Activated CD4-positive, alpha-beta T cell treated with anti-CD3 and anti-CD28 coated beads, Interleukin-2, amount 10 ng/mL, durations not matched to agents 24 days and 14 days (primary cell): ENCODE results near the gene IFITM1. TPM values are rescaled to one million over a fixed set of nuclear protein-coding genes. Genes with fewer than 3 reads are reported as not detected.
"Not testable (repeated sequence)": the region's sequence is repeated elsewhere in the genome, so short reads cannot be mapped to it uniquely, and the experiment has no call there.

ENCODE experiments used
- DNase-seq: peaks from one replicate; pipeline ENCODE4 v3.0.0; 2022
- H3K27ac Mint-ChIP-seq: one replicate; pipeline ENCODE4 v1.8.0; 2022; ENCODE audit warnings: mild to moderate bottlenecking, mixed read lengths
- H3K27me3 Mint-ChIP-seq: one replicate; pipeline ENCODE4 v1.8.0; 2022; ENCODE audit warnings: mixed read lengths
- H3K36me3 Mint-ChIP-seq: one replicate; pipeline ENCODE4 v1.8.0; 2022; ENCODE audit warnings: low read depth, mild to moderate bottlenecking, mixed read lengths
- H3K4me1 Mint-ChIP-seq: one replicate; pipeline ENCODE4 v1.8.0; 2021; ENCODE audit warnings: mixed read lengths
- H3K4me3 Mint-ChIP-seq: one replicate; pipeline ENCODE4 v1.8.0; 2022; ENCODE audit warnings: mild to moderate bottlenecking, moderate library complexity, mixed read lengths
- H3K9me3 Mint-ChIP-seq: one replicate; pipeline ENCODE4 v1.8.0; 2021; ENCODE audit warnings: mixed read lengths
- intact Hi-C: fragments of 100-400 bp; cut with micrococcal nuclease; formaldehyde crosslinking; loops from one replicate; pipeline ENCODE4 v1.15.1; 2023
- total RNA-seq: library from RNA; stranded (reverse); gene quantifications from 2 replicates; pipeline ENCODE4 v1.2.3, GENCODE V29; 2022

IFITM1 gene
- total RNA-seq, 1 donor from 2014 or later: 241 TPM

DNA sequence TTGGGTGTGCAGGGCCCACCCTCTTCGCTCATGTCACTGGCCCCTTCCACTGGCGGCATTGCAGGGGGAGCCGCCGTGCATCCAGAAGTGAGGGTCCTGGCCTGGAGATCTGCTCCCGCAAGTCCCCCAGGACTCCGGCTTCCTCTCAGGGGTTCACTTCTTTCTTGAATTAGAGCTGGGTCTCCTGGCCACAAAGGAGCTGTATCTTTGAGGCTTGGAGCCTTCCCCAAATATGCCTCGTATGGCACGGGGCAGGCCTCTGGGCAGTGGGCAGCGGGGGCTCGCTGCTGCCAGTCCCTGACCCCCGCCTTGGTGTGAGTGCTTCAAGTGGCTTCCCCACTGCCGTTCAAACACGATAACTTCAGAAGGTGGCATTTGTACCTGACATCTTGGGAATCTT is 14.2 kb downstream of the IFITM1 start:
- Mint-ChIP-seq H3K4me3 (no peak overlapping the region), H3K4me1 (peaks cover 58% of the 10 kb centered on the region), H3K27me3 (no peaks in the 10 kb centered on the region), H3K27ac (peak overlapping the region; percentile 41), H3K36me3 (peaks cover 3% of the 10 kb centered on the region), H3K9me3 (no peaks in the 10 kb centered on the region)
- peak; percentile 58 for DNase-seq
- intact Hi-C loops: no loop called here

DNA sequence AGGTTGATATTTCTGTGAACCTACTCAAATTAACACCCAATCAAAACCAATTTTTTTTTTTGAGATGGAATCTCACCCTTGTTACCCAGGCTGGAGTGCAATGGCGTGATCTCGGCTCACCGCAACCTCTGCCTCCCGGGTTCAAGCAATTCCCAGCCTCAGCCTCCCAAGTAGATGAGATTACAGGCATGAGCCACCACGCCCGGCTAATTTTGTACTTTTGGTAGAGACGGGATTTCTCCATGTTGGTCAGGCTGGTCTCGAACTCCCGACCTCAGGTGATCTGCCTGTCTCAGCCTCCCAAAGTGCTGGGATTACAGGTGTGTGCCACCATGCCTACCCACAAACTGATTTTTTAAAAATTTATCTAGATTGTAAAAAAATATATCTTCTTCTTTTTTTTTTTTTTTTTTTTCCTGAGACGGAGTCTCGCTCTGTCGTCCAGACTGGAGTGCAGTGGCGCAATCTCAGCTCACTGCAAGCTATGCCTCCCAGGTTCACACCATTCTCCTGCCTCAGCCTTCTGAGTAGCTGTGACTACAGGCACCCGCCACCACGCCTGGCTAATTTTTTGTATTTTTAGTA is 14.8 kb downstream of the IFITM1 start:
- intact Hi-C loops, H3K9me3 Mint-ChIP-seq, H3K27me3 Mint-ChIP-seq, H3K36me3 Mint-ChIP-seq: not testable (repeated sequence)
- peak; percentile 54 for DNase-seq
- H3K4me3 Mint-ChIP-seq: peak overlapping the region; percentile 69
- H3K27ac Mint-ChIP-seq: peak overlapping the region; percentile 85
- peaks cover 58% of the 10 kb centered on the region for H3K4me1 Mint-ChIP-seq

DNA sequence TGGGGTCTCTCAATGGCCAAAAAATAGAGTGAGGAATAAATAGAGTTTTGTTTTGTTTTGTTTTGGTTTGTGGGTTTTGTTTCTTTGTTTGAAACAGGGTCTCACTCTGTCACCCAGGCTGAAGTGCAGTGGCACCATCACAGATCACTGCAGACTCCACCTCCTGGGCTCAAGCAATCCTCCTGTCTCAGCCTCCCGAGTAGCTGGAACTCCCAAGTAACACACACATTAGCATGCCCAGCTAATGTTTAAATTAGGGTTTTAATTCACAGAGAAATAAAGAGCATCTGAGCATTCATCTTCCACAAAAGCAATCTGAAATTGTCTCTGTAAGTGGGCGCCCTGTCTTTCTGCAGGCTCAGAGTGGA is 16.0 kb downstream of the IFITM1 start:
- H3K4me1 Mint-ChIP-seq: peaks cover 48% of the 10 kb centered on the region
- intact Hi-C loops: no loop called here

DNA sequence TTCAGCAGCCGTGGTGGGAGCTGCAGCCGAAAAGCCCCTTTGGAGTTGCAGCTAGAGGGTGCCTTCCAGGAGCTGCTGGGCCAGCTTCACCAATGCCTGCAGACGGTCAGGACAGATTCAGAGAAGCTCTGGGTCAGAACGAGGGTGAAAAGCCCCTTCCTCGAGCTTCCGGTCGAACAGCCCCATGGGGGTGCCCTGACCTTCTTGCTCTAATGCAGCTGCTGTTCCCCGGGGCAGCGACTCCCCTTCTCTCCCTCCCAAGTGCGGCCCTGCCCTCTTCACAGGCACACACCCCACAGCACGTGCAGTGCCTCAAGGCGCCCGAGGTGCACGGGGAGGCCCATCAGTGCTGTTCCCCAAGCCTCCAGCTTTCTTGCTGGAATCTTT is 16.5 kb downstream of the IFITM1 start:
- peak overlapping the region; percentile 69 for H3K4me3 Mint-ChIP-seq
- DNase-seq: no peak
- no peaks in the 10 kb centered on the region for H3K9me3 Mint-ChIP-seq
- H3K4me1 Mint-ChIP-seq: peaks cover 47% of the 10 kb centered on the region
- intact Hi-C loops: no loop called here
- no peaks in the 10 kb centered on the region for H3K27me3 Mint-ChIP-seq
- H3K36me3 Mint-ChIP-seq: peaks cover 3% of the 10 kb centered on the region
- peak overlapping the region; percentile 20 for H3K27ac Mint-ChIP-seq

More for the DNA sequence above, 16.0 kb downstream of the IFITM1 start:
- Mint-ChIP-seq H3K36me3 (peaks cover 3% of the 10 kb centered on the region), H3K4me3 (peak overlapping the region; percentile 69), H3K27me3 (no peaks in the 10 kb centered on the region), H3K27ac (peak overlapping the region; percentile 85), H3K9me3 (no peaks in the 10 kb centered on the region)
- DNase-seq: peak; percentile 59

DNA sequence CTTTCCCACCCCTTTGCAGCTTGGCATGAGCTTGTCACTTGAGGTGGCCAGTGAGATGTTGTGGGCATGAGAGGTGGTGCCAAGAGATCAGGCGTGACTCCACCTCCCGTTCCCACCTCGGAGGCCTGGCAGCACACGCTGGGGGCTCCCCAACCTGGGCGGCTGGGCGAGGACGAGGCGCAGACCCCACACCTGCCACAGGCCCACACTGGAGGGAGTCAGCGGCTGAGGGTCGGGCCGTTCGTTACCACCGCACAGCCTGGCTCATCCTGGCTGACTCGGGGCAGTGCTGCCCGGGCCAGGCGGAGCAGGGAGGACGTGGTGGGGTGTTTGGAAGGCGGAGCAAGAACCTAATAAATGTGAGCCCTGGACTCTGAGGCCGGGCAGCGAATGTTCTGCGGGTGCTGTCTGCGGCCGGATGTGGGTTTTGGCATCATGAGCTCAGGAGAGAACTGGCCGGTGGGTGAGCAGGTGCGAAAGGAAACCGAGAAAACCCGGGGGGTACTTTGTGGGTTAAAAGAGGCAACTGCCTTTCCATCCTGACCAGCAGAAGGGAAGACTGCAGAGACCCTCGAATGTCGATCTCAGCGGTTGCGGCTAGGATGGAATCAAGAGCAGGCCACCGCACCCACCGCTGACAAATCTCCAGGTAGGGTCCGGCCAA is 17.0 kb downstream of the IFITM1 start:
- intact Hi-C loops: no loop called here
- H3K27me3 Mint-ChIP-seq: no peaks in the 10 kb centered on the region
- peak overlapping the region; percentile 53 for H3K4me3 Mint-ChIP-seq
- peak overlapping the region; percentile 43 for H3K27ac Mint-ChIP-seq
- H3K4me1 Mint-ChIP-seq: peaks cover 50% of the 10 kb centered on the region
- peaks cover 3% of the 10 kb centered on the region for H3K36me3 Mint-ChIP-seq
- no peaks in the 10 kb centered on the region for H3K9me3 Mint-ChIP-seq
- peak; percentile 75 for DNase-seq

DNA sequence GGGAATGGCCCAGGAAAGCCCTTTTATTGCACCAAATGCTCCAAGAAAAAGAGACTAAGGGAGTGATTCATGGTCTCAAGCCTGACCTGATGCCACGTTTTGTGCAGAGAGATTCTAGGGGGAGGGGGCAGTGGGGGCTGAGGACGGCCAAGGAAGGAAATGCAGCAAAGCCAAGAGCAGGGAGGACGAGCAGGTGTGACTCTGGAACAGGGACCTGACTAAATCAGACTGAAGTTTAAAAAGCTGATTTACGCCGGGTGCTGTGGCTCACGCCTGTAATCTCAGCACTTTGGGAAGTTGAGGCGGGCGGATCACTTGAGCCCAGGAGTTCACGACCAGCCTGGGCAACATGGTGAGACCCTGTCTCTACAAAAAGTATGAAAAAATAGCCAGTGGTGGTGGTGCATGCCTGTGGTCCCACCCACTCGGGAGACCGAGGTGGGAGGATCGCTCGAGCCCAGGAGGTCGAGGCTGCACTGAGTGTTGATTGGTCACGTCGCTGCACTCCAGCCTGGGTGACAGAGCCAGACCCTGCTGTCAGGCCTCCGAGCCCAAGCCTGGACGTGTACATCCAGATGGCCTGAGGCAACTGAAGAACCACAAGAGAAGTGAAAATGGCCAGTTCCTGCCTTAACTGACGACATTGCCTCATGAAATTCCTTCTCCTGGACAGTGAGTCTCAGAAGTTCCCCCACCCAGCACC is 17.7 kb downstream of the IFITM1 start:
- Mint-ChIP-seq H3K4me1 (peaks cover 47% of the 10 kb centered on the region), H3K27me3 (no peaks in the 10 kb centered on the region), H3K4me3 (peak overlapping the region; percentile 53), H3K27ac (peak overlapping the region; percentile 43), H3K9me3 (no peaks in the 10 kb centered on the region), H3K36me3 (peaks cover 3% of the 10 kb centered on the region)
- intact Hi-C loops: no loop called here
- peak; percentile 53 for DNase-seq

DNA sequence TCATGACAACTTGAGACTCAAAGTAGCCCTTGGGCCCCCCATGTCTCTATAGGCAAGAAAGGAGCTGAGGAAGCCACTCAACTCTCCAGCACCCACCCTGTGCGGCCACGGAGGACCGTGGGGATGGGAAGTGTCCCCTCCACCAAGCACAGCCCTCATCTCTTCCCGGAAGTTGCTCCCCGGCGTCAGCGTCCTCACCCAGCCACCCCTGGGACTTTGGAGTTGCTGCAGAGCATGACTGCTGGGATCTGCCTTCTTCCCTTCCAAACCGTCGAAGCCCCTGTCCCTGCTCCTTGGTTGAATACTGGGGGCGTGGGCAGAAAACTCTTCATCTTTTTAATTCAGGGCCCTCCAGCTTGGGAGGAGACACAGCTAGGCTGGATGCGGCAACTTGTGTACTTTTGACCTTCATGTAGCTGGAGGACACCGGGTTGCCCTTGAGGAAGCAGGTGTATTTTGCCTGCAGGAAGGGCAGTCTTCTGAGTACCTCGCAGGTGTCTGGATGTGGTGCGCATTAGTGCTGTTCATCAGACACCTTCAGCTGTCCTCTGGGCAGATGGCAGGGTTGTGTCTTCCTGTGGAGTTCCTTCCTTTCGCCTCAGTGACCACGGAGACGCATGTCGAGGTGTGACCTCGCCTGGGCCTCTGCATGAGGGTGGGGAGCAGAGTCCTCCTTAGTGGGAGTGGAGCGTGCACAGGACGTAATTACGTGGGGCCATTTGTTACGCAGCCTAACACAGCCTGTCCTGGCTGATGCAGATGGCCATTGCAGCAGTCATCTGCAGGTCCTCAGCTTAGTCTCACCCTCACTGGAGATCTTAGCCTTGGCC is 19.0 kb downstream of the IFITM1 start:
- Mint-ChIP-seq H3K27ac (no peak overlapping the region), H3K4me1 (peaks cover 44% of the 10 kb centered on the region), H3K9me3 (no peaks in the 10 kb centered on the region)

DNA sequence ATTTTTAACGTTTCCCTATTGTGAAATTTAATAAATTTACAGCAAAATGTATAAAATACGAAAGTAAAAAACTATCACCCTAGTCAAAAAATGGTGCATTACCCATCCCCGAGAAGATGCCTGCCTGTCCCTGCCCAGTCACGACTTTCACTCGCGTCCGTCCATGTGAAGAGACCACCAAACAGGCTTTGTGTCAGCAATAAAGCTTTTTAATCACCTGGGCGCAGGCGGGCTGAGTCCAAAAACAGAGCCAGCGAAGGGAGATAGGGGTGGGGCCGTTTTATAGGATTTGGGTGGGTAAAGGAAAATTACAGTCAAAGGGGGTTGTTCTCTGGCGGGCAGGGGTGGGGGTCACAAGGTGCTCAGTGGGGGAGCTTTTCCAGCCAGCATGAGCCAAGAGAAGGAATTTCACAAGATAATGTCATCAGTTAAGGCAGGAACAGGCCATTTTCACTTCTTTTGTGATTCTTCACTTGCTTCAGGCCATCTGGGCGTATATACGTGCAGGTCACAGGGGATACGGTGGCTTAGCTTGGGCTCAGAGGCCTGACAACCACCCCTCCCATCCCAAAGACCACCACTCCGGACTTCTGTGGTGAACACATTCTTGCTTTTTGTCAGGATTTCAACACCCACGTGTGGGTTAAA is 19.9 kb downstream of the IFITM1 start:
- not testable (repeated sequence) for DNase-seq

More for the DNA sequence above, 19.0 kb downstream of the IFITM1 start:
- no peak for DNase-seq
- Mint-ChIP-seq H3K27me3 (no peaks in the 10 kb centered on the region), H3K36me3 (peaks cover 3% of the 10 kb centered on the region), H3K4me3 (no peak overlapping the region)
- intact Hi-C loops: no loop called here

DNA sequence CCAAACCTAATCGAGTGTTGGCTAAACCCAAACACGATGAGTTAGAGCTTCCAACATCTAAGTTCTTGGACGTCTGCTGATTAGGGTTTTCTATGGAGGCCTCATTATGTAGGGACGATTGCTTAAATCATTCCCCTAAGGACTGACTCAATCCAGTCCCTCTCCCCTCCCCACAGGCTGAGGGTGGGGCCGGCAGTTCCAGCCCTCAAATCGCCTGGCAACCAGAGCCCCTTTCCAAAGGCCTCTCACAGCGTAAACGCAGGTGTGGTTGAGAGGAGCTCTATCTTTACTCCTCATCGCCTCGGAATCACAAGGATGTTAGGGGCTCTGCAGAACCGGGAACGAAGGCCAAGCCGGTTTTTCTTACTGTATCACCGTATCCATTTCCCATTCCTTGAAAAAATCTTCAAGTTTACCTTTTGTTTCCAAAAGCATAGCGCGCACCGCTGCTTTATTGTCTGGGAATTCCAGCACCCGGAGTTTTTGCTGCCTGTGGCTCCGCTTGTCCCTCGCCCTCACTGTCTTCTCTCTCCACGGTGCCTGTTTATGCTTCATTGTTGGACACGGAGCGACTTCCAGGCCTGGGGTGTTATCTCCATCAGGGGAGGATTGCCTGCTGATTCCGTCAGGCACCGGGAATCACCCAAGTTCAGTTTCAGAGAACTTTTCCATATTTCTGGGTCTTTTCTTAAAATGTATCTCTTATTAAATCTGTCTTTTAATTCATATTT is 20.6 kb downstream of the IFITM1 start:
- intact Hi-C loops: no loop called here
- no peak overlapping the region for H3K4me3 Mint-ChIP-seq
- no peaks in the 10 kb centered on the region for H3K27me3 Mint-ChIP-seq
- H3K27ac Mint-ChIP-seq: no peak overlapping the region
- peaks cover 36% of the 10 kb centered on the region for H3K4me1 Mint-ChIP-seq
- H3K9me3 Mint-ChIP-seq: no peaks in the 10 kb centered on the region
- no peak for DNase-seq
- H3K36me3 Mint-ChIP-seq: peaks cover under 1% of the 10 kb centered on the region

More for the DNA sequence above, 19.9 kb downstream of the IFITM1 start:
- intact Hi-C loops, H3K4me3 Mint-ChIP-seq, H3K9me3 Mint-ChIP-seq, H3K36me3 Mint-ChIP-seq, H3K27ac Mint-ChIP-seq, H3K27me3 Mint-ChIP-seq: not testable (repeated sequence)
- H3K4me1 Mint-ChIP-seq: peaks cover 41% of the 10 kb centered on the region

DNA sequence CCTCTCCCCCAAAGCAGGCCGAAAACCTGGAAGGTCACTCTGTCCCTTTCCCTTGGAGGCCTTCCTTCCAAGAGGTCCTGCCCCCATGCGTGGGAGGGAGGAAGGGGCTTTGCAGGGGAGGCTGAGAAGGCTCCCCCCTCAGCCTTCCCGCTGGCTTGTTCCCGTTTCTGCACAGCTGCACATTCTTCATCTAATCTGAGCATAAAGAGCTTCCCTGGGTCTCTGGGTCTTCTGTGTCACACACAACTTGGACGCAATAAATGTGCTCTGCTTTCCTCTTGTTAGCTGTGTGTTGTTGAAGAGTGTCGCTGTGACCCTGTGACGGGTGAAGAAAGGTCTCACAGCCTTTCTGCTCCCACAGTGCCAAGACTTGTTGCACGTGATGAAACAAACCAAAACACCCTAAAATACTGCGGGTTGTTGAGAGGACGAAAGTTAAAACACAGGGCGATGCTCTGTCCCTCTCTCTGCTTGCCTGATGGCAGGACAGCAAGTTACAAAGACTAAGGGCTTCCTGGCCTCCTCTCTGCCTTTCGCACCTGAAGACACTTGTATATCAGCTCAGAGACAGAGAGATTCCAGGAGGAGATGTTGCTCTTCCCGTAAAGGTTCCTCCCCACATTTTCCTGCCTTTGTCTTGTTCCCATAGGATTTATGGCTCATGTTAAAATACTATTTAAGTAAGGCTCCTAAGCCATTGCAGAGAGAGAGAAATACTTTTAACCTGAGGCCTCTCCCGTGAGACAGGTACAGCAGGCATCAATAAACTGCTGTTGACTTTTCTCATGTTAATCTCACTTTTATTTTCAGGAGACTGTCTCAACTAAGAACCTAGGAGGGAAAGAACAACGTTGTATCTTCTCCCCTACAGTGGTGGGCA is 22.2 kb downstream of the IFITM1 start:
- Mint-ChIP-seq H3K27ac (no peak overlapping the region), H3K9me3 (no peaks in the 10 kb centered on the region), H3K27me3 (peaks cover 2% of the 10 kb centered on the region), H3K36me3 (no peaks in the 10 kb centered on the region), H3K4me1 (peaks cover 23% of the 10 kb centered on the region), H3K4me3 (no peak overlapping the region)
- DNase-seq: no peak
- intact Hi-C loops: no loop called here

DNA sequence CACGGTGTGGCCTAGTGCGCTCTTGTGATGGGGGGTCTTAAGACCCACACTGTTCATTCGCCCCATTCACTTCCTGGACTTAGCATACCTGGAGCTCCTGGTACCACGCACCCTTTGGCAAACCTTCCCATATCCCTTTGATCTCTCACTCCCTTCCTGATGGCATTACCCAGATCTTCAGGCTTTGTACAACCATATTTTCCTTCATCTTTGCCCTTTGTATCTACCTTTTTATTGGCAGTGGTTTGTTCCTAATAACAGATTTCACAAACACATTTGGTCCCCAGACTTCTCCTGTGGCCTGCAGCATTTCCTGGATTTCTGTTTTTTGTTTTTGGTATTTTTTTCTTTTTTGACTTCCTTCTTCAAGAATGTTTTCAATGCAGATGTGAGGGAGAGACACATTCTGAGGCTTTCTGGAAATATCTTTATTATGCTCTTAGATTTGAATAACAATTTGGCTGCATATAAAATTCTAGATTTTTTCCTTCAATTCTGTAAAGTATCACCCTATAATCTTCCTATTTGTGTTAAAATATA is 22.9 kb downstream of the IFITM1 start:
- intact Hi-C loops: no loop called here
- H3K27ac Mint-ChIP-seq: no peak overlapping the region
- H3K4me3 Mint-ChIP-seq: no peak overlapping the region

DNA sequence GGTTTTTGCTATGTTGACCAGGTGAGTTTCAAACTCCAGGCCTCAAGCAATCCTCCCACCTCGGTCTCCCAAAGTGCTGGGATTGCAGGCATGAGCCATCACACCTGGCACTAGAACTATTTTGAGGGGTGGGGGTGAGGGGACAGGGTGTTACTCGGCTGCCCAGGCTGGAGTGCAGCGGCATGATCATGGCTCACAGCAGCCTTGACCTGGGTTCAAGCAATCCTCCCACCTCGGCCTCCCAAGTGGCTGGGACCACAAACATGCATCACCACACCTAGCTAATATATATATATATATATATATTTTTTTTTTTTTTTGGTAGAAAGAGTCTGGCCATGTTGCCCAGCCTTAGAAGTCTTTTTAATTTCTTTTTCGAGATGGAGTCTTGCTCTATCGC is 23.9 kb downstream of the IFITM1 start:
- DNase-seq: no peak
- no peak overlapping the region for H3K4me3 Mint-ChIP-seq
- intact Hi-C loops: no loop called here
- H3K4me1 Mint-ChIP-seq: peaks cover 19% of the 10 kb centered on the region
- no peaks in the 10 kb centered on the region for H3K36me3 Mint-ChIP-seq
- peaks cover 2% of the 10 kb centered on the region for H3K27me3 Mint-ChIP-seq
- no peak overlapping the region for H3K27ac Mint-ChIP-seq
- no peaks in the 10 kb centered on the region for H3K9me3 Mint-ChIP-seq

More for the DNA sequence above, 22.9 kb downstream of the IFITM1 start:
- Mint-ChIP-seq H3K4me1 (peaks cover 17% of the 10 kb centered on the region), H3K36me3 (no peaks in the 10 kb centered on the region), H3K27me3 (peaks cover 2% of the 10 kb centered on the region), H3K9me3 (no peaks in the 10 kb centered on the region)
- no peak for DNase-seq
